ENCODE results near the gene DOCK3.
"Not testable (repeated sequence)": the region's sequence is repeated elsewhere in the genome, so short reads cannot be mapped to it uniquely, and the experiment has no call there.

DOCK3 gene

DNA sequence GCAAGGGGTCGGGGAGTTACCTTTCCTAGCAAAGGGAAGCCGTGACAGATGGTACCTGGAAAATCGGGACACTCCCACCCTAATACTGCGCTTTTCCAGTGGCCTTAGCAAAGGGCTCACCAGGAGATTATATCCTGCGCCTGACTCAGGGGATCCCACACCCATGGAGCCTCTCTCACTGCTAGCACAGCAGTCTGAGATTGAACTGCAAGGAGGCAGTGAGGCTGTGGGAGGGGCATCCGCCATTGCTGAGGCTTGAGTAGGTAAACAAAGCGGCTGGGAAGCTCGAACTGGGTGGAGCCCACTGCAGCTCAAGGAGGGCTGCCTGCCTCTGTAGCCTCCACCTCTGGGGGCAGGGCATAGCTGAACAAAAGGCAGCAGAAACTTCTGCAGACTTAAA lies 693.5 kb downstream of the DOCK3 start:
- DNase-seq (ENCODE audit: low read depth in 2 of 2): not testable (repeated sequence)

DNA sequence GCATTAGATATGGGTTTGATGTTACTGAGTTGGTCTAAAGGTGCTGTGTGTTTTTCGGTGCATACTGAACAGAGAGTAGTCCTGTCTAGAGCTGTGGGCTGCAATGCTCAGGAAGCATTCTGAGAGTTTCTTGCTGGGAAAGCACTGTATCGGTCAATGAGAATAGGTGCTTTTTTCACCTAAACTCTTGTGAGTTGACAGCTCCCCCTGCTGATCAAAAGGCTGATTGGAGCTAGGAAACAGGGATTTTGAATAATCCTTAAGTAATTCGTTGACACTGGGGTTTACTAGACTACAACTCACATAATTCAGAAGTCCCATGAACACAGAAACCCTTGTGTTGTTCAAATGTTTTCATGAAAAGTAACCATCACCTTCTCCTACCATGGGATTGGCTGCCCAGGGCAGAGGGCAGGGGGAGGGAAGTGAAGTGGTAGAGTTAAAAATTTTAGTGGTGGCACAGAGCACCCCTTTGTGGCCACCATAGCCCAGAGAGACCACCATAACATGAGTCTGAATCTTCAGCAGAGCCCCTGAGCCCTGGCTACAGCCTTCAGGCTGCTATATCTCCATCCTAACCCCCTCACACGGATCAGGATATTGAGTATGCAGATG lies 697.3 kb downstream of the DOCK3 start:
- no peak for DNase-seq (ENCODE audit: low read depth in 2 of 2)

GRCh38 chr3:51373658-51374421 lies 699.1 kb downstream of the DOCK3 start:
- no peak for DNase-seq (ENCODE audit: low read depth in 2 of 2)

GRCh38 chr3:51374456-51374855 lies 699.7 kb downstream of the DOCK3 start:
- no peak for DNase-seq (ENCODE audit: low read depth in 2 of 2)

- DNase-seq (ENCODE audit: low read depth in 2 of 2): no peak
Observed at GRCh38 chr3:51375136-51375535, 700.4 kb downstream of the DOCK3 start.

GRCh38 chr3:51375571-51375970 lies 700.8 kb downstream of the DOCK3 start:
- DNase-seq (ENCODE audit: low read depth in 2 of 2): no peak

- no peak for DNase-seq (ENCODE audit: low read depth in 2 of 2)
Observed at GRCh38 chr3:51378065-51378464, 703.3 kb downstream of the DOCK3 start.

- DNase-seq (ENCODE audit: low read depth in 2 of 2): no peak
Observed at GRCh38 chr3:51378726-51379125, 704.0 kb downstream of the DOCK3 start.

GRCh38 chr3:51379301-51379700 lies 704.6 kb downstream of the DOCK3 start:
- no peak for DNase-seq (ENCODE audit: low read depth in 2 of 2)

GRCh38 chr3:51379746-51380455 lies 705.2 kb downstream of the DOCK3 start:
- no peak for DNase-seq (ENCODE audit: low read depth in 2 of 2)

DNA sequence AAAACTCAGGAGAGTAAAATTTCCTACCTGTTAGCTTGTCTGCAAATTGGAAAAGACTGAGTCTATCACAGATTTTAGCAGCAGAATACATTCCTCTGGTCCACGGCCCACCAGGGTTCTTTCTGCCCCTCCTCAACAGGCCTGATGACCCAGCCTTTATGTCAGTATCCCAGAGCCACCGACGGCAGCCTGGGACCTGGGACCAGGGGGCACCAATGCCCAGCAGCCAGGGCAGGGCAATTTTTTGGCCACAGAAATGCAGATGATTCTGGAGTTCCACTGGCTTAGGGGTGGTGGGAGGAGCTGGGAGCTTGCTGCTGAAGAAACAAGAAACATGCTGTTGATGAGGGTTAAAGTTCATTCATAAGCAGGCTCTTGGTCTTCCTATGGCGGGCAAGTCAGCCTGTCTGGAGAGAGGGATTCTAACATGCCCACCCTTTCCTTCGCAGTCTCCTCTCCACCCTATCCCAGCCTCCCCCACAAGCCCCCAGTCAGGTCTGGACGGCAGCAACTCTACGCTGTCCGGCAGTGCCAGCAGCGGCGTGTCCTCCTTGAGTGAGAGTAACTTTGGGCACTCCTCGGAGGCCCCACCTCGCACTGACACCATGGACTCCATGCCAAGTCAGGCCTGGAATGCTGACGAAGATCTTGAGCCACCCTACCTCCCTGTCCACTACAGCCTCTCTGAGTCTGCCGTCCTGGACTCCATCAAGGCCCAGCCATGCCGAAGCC lies 706.0 kb downstream of the DOCK3 start:
- no peak for DNase-seq (ENCODE audit: low read depth in 2 of 2)

DNA sequence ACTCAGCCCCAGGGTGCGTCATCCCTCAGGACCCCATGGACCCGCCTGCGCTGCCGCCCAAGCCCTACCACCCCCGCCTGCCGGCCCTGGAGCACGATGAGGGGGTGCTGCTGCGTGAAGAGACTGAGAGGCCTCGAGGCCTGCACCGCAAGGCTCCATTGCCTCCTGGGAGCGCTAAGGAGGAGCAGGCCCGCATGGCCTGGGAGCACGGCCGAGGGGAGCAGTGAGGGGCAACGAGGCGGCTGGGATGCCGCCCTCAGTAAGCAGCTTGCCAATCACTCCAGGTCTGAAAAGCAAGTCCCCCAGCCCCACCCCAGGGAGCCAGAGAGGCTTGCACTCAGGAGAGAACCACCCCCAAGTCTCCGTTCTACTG lies 706.6 kb downstream of the DOCK3 start:
- DNase-seq (ENCODE audit: low read depth in 2 of 2): no peak

GRCh38 chr3:51382076-51382745 lies 707.5 kb downstream of the DOCK3 start:
- DNase-seq (ENCODE audit: low read depth in 2 of 2): no peak

DNA sequence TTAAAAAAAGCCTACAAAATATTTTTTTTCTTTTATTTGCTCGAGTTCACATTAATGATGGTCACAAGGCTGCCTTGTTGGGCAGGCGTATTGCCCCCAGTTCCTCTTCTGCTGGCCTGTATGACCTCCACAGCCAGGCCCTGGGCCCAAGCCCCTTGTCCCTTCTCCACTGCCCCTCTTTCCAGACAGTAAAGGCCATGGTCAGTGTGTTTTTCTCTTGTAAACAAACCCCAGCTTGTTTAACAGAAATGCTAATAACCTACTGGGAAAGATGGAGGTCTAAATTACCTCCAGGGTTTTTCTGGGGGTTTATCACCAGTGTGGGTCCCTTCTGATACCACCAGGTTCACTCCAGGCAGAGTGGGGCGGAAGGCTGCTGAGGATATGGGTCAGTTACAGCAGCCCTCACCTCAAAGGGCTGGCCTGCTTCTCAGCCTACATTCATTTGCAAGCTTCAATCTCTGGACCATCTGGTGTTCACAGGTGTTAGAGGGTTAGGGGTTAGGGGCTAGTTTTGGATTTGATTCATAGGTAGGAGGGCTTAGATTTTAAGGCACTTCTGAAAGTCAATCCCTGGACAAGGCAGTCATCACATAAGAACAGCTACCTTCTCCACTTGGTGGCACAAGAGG lies 708.3 kb downstream of the DOCK3 start:
- no peak for DNase-seq (ENCODE audit: low read depth in 2 of 2)

GRCh38 chr3:51384055-51384725 lies 709.5 kb downstream of the DOCK3 start:
- peak in 1 of 2 donors; percentile 9 for DNase-seq (ENCODE audit: low read depth in 2 of 2)

DNA sequence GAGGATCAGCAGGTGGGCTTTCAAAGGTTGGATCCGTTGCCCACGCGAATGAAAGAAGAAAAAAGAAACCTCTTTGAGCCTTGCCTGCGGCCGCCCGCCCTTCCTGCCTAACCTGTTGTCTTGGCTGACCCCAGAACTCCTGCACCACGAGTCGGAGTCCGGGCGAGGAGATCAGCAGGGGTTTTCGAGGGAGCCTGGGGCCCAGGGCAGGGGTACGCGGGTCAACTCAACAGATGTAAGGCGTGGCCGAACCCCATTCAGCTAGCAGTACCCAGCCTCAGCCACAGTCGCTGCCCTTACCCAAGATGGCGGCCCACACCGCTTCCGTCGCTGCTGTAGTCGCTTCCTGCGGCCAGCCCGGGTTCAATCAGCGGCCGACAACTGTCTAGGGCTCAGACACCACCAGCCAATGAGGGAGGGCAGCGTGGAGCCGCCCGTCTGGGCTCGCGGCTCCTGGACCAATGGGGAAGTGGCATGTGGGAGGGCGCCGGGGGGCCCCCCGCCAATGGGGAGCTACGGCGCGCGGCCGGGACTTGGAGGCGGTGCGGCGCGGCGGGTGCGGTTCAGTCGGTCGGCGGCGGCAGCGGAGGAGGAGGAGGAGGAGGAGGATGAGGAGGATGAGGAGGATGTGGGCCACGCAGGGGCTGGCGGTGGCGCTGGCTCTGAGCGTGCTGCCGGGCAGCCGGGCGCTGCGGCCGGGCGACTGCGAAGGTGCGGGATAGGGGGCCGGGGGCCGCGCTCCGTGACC lies 710.2 kb downstream of the DOCK3 start, which contains the start of gene MANF:
Gene MANF (plus strand): TSS at position 566 of the 748 bp plus-strand sequence. CDS start 52 bp downstream, at position 618.
- DNase-seq (ENCODE audit: low read depth in 2 of 2): peak; percentile 91 to 95

DNA sequence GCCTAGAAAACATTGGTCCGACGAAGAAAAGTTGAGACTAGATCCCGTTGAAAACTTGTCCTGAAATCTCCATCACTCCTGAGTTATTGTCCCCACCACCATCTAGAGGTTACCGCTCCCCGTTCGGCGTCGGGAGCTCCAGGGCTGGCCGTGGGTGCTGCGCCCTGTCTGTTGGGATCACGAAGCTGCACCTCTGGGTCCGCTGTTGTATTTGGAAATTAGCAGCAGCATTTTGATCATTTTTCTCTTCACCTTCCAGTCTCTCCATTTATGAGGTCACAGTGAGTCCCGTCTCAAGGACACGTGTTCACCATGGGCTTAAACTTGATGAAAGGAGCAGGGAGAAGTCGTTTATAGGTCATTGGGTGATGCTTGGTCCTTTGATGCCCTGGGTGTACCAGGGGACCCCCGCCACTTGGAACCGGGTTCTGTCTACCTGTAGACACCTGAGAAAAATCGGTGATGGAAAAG lies 710.9 kb downstream of the DOCK3 start:
- no peak for DNase-seq (ENCODE audit: low read depth in 2 of 2)

- no peak for DNase-seq (ENCODE audit: low read depth in 2 of 2)
Observed at GRCh38 chr3:51386159-51386851, 711.6 kb downstream of the DOCK3 start.

DNA sequence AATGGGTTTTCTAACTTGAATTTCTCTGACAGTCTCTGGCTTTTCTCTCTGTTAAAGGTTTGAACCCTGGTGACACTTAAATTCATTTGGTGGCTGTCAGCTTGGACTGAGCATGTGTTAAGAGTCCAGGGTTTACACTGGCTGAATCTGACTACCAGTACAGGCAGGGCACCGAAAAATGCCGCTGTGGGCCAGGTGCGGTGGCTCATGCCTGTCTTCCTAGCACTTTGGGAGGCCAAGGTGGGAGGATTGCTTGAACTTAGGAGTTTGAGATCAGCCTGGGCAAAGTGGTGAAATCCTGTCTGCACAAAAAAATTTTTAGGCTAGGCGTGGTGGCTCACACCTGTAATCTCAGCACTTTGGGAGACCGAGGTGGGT lies 712.1 kb downstream of the DOCK3 start:
- DNase-seq (ENCODE audit: low read depth in 2 of 2): no peak
